Activated CD4-positive, alpha-beta memory T cell treated with anti-CD3 and anti-CD28 coated beads for 36 hours (primary cell): ENCODE measurements around the gene ENPP1. TPM values are rescaled to one million over a fixed set of nuclear protein-coding genes. Genes with fewer than 3 reads are reported as not detected.

Experiments
- CTCF ChIA-PET: fragments of 350-600 bp; sonication (Branson Sonifier 250); formaldehyde crosslinking; loops from one replicate; lab custom pipeline; 2021; ENCODE audit warnings: antibody characterized with exemption, inconsistent platforms; lab: Charles Lee
- POLR2A ChIA-PET: fragments of 350-600 bp; sonication (Branson Sonifier 250); formaldehyde crosslinking; loops from one replicate; lab custom pipeline; 2021; ENCODE audit warnings: antibody characterized with exemption; lab: Charles Lee
- DNase-seq: peaks from one replicate; pipeline ENCODE4 v3.0.0-alpha.2; 2020
- H3K27ac Mint-ChIP-seq: one replicate; pipeline ENCODE4 v1.8.0; 2021; ENCODE audit warnings: mixed read lengths
- H3K27me3 Mint-ChIP-seq: one replicate; pipeline ENCODE4 v1.8.0; 2021; ENCODE audit warnings: mixed read lengths
- H3K36me3 Mint-ChIP-seq: one replicate; pipeline ENCODE4 v1.8.0; 2021; ENCODE audit warnings: mixed read lengths
- H3K4me1 Mint-ChIP-seq: one replicate; pipeline ENCODE4 v1.8.0; 2021; ENCODE audit warnings: low read depth, mixed read lengths
- H3K4me3 Mint-ChIP-seq: one replicate; pipeline ENCODE4 v1.8.0; 2021; ENCODE audit warnings: mild to moderate bottlenecking, mixed read lengths
- H3K9me3 Mint-ChIP-seq: one replicate; pipeline ENCODE4 v1.8.0; 2021; ENCODE audit warnings: mixed read lengths
- intact Hi-C: fragments of 100-400 bp; cut with micrococcal nuclease; formaldehyde crosslinking; loops from one replicate; pipeline ENCODE4 v1.15.1; 2023
- total RNA-seq, 2 experiments: library from RNA; stranded (reverse); gene quantifications; one replicate each; pipeline ENCODE4 v1.2.3, GENCODE V29; 2021

Gene ENPP1
- total RNA-seq, 2 experiments from 2014 or later, result 1.1 to 1.4 TPM

DNA sequence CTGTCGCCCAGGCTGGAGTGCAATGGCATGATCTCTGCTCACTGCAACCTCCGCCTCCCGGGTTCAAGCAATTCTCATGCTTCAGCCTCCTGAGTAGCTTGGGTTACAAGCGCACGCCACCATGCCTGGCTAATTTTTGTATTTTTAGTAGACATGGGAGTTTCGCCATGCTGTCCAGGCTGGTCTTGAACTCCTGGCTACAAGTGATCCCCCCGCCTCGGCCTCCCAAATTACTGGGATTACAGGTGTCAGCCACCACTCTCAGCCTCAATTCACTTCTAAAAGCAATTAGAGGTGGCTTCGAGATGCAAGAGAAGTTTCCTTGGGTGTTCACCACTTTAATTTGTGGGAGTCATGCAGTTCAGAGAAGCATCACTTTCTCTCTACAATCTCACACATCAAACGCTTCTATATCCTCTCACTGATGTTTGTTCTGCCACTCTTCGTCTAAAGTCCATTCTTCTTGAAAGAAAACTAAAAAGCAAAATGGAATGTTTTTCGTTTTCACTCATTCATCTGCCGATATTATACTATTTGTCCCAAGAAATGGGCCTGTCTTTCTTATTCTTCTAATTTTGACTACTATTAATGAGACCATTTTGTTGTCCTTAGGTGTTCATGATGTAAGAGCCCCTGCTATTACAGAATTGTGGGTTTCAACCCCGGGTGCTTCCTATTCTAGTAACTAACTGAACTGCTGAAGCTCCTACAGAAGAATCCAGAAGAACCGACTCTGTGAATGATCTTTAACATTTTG, 38.3 kb upstream of the ENPP1 start:
- CTCF ChIA-PET, result no interaction called here
- intact Hi-C loops, result no loop called here

DNA sequence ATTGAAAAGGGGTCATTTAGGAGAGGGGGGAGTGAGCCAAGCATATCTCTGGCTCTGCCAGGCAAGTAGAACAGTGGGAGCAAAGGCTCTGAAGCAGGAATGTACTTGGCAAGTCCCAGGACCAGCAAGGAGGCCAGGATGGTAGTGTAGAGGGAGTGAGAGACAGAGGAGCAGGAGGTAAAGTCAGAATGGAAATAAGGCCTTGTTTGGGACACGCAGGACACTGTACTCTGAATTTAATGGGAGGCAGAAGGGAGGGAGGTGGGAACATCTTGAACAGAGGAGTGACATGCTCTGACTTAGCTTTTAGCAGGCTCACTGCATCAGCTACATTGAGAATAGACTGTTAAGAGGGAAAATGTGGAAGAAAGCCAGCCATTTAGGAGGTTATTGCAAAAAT, 37.0 kb upstream of the ENPP1 start:
- ChIA-PET POLR2A (no interaction called here), CTCF (no interaction called here)
- DNase-seq, result no peak
- Mint-ChIP-seq H3K27me3 (peaks cover 8% of the 10 kb centered on the region), H3K27ac (no peak overlapping the region), H3K4me3 (no peak overlapping the region), H3K36me3 (no peaks in the 10 kb centered on the region), H3K4me1 (no peaks in the 10 kb centered on the region), H3K9me3 (no peaks in the 10 kb centered on the region)
- intact Hi-C loops, result no loop called here

More for the DNA sequence above, 38.3 kb upstream of the ENPP1 start:
- H3K9me3 Mint-ChIP-seq, result no peaks in the 10 kb centered on the region
- no peak for DNase-seq
- POLR2A ChIA-PET, result no interaction called here
- no peaks in the 10 kb centered on the region for H3K36me3 Mint-ChIP-seq
- H3K4me3 Mint-ChIP-seq, result no peak overlapping the region
- H3K27me3 Mint-ChIP-seq, result peaks cover 10% of the 10 kb centered on the region
- H3K27ac Mint-ChIP-seq, result no peak overlapping the region
- no peaks in the 10 kb centered on the region for H3K4me1 Mint-ChIP-seq

DNA sequence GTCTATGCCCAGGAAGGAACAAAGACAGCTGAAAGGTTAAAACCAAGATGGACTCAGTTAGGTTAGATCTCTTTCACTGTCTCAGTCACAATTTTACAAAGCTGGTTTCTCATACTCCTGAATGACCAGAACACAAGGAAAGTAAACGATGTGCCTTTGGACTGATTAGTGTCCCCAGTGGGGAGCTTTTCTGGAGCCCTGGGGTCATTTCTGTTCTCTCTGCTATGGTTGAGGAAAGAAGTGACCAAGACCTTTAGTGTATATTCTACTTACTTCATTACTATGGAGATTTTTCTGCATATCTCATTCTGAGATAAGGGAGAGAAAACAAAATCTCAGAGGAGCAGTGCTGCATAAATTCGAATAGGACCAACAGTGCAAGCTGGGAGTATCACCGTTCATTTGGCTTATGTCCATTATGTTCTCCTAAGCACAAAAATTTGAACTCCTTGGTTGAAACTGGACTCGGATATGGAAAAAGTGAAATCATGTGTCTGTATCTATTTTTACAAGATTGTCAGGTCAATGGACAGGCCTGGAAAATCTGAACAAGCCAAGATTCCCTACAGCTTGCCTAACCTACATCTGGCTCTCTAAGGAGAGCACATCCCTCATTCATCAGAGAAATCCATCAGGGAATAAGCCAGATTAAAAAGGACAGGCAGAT, 34.4 kb upstream of the ENPP1 start:
- H3K27me3 Mint-ChIP-seq, result peaks cover 10% of the 10 kb centered on the region
- H3K36me3 Mint-ChIP-seq, result no peaks in the 10 kb centered on the region
- ChIA-PET POLR2A (interaction anchor here (1.2 kb wide), 1 partner anchor 10 kb away, joined by 3 read pairs; no protein-coding TSS in a partner anchor), CTCF (interaction anchor here (0.8 to 1.7 kb wide), 3 partner anchors 10 to 141 kb away, joined by 3 to 4 read pairs (median 4); no protein-coding TSS in a partner anchor)
- no peaks in the 10 kb centered on the region for H3K9me3 Mint-ChIP-seq
- H3K4me3 Mint-ChIP-seq, result no peak overlapping the region
- no peaks in the 10 kb centered on the region for H3K4me1 Mint-ChIP-seq
- no peak for DNase-seq
- no peak overlapping the region for H3K27ac Mint-ChIP-seq
- intact Hi-C loops, result no loop called here

DNA sequence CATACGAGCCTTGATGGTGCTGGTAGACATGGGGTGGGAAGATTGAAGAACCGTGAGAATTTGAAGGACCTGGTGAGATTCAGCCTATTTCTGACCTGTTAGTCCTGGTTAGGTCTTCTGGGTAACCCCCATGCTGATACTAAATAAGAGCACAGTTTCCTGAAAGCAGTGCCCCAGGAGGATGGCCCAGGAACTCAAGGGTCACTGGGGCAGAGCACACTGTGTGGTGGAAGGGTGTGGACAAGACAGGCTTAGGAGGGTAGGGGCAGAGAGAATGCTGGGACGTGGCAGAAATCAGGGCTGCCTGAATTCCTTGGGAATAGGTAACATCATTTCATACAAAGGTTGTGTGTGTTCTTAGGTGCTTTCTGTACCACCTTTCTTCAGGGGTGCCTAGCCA, 31.9 kb upstream of the ENPP1 start:
- no peak for DNase-seq
- intact Hi-C loops, result no loop called here
- no peaks in the 10 kb centered on the region for H3K9me3 Mint-ChIP-seq
- H3K36me3 Mint-ChIP-seq, result no peaks in the 10 kb centered on the region
- ChIA-PET CTCF (no interaction called here), POLR2A (no interaction called here)
- H3K4me3 Mint-ChIP-seq, result no peak overlapping the region
- peaks cover 6% of the 10 kb centered on the region for H3K27me3 Mint-ChIP-seq
- no peak overlapping the region for H3K27ac Mint-ChIP-seq
- no peaks in the 10 kb centered on the region for H3K4me1 Mint-ChIP-seq

DNA sequence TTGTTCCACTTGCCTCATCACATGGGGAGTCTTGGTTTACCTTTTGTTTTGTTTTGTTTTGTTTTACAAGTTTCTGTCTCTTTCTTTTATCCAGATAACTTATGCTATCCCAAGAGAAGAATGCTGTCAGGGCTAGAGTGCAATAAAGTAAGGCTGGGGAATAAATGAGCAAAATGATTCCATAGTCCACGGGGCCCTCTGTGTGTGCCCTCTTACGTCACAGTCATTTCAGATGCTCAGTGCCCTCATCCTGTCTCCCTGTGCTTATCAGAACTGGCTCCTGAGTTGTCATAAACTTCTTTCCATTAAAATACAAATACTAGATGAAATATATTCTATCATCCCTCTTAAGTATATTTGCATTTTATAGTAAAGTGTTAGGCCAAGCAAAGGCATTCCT, 30.8 kb upstream of the ENPP1 start:
- no peak overlapping the region for H3K4me3 Mint-ChIP-seq
- no peak overlapping the region for H3K27ac Mint-ChIP-seq
- H3K27me3 Mint-ChIP-seq, result peaks cover 6% of the 10 kb centered on the region
- no peaks in the 10 kb centered on the region for H3K9me3 Mint-ChIP-seq
- H3K4me1 Mint-ChIP-seq, result no peaks in the 10 kb centered on the region
- POLR2A ChIA-PET, result no interaction called here
- no peaks in the 10 kb centered on the region for H3K36me3 Mint-ChIP-seq
- CTCF ChIA-PET, result no interaction called here
- no peak for DNase-seq
- intact Hi-C loops, result no loop called here

DNA sequence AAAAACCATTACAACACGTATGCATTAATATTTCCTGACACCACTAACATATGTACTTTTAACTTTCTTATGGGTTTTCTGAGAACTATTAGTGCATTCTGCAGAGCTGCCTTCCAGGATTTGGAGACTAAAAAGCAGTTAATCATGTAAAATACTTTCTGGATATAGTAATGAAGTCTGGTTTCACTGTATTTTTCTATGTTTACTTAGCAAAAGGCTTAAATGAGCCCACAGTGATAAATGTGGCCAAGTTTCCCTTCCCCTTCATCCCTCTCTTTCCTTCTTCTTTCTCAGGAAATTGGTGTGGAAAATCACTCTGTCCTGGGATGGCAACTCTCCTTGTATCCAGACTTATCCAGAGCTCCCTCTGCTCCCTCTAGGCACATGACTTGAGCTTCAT, 29.7 kb upstream of the ENPP1 start:
- DNase-seq, result no peak
- H3K27ac Mint-ChIP-seq, result no peak overlapping the region
- H3K27me3 Mint-ChIP-seq, result peaks cover 6% of the 10 kb centered on the region
- H3K36me3 Mint-ChIP-seq, result no peaks in the 10 kb centered on the region
- H3K4me3 Mint-ChIP-seq, result no peak overlapping the region
- no peaks in the 10 kb centered on the region for H3K9me3 Mint-ChIP-seq
- intact Hi-C loops, result no loop called here
- CTCF ChIA-PET, result no interaction called here
- no peaks in the 10 kb centered on the region for H3K4me1 Mint-ChIP-seq
- POLR2A ChIA-PET, result no interaction called here

DNA sequence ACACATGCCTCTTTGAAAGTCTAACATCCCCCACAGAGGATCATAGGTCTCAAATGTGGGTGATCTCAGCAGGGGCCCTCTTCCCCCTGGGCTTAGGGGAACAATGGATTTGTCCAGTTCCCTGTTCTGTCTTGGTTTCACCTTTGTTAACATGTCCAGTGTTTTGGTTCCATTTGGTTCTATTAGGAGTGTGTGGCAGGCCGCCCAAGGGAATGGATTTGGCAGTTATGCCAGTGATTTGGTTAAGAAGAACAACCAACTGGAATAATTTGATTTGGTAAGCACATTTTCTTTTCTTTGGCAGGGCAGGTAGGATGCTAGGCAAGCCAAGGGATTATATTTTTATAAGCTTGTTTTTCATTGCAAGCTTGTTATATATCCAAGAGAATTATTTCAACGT, 28.5 kb upstream of the ENPP1 start:
- H3K36me3 Mint-ChIP-seq, result no peaks in the 10 kb centered on the region
- H3K4me1 Mint-ChIP-seq, result no peaks in the 10 kb centered on the region
- ChIA-PET CTCF (interaction anchor here (1.4 kb wide), 1 partner anchor 131 kb away, joined by 3 read pairs; no protein-coding TSS in a partner anchor), POLR2A (no interaction called here)
- no peak for DNase-seq
- no peak overlapping the region for H3K27ac Mint-ChIP-seq
- peaks cover 3% of the 10 kb centered on the region for H3K27me3 Mint-ChIP-seq
- H3K4me3 Mint-ChIP-seq, result no peak overlapping the region
- H3K9me3 Mint-ChIP-seq, result no peaks in the 10 kb centered on the region
- intact Hi-C loops, result no loop called here

DNA sequence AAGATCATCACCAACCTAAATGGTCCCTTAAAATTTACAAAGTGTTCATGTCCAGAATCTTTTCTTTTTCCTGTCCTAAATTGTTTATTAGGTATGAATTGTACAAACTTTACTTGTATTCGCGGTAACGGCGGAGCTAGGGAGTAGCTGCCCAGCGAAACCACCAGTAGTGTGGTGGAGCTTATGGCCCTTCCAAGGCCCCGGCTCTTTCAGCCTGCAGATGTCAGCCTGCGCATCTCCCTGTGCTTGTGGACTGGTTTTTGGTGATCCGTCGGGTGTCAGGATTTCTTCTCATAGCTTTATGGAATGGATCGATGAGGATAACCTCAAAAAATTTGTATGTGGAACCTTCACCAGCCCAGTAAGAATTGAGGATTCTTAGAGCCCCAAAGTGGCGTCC, 27.2 kb upstream of the ENPP1 start:
- H3K4me1 Mint-ChIP-seq, result no peaks in the 10 kb centered on the region
- H3K27ac Mint-ChIP-seq, result no peak overlapping the region
- intact Hi-C loops, result no loop called here
- CTCF ChIA-PET, result interaction anchor here (2.8 kb wide), 1 partner anchor 129 kb away, joined by 17 read pairs; no protein-coding TSS in a partner anchor
- no peak overlapping the region for H3K4me3 Mint-ChIP-seq
- DNase-seq, result no peak
- H3K9me3 Mint-ChIP-seq, result no peaks in the 10 kb centered on the region
- H3K36me3 Mint-ChIP-seq, result no peaks in the 10 kb centered on the region
- POLR2A ChIA-PET, result no interaction called here
- H3K27me3 Mint-ChIP-seq, result peaks cover 4% of the 10 kb centered on the region

DNA sequence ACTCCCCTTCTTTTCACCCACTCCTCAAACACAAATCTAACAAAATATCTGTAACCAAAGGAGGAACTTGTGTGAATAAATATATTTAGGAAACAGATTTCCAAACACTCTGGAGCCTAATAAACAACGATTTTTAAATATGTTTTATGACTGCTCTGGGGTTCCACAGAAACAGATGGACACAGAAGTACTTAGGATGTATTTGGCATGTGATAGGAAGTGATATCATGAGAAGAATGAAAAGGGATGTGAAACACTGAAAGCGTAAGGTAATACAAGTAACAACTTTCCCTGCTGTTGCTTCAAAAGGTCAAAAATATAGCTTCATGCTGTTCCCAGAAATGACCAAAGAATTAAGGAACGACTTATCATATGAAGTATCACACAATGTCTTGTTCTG, 26.1 kb upstream of the ENPP1 start:
- intact Hi-C loops, result no loop called here
- POLR2A ChIA-PET, result no interaction called here

DNA sequence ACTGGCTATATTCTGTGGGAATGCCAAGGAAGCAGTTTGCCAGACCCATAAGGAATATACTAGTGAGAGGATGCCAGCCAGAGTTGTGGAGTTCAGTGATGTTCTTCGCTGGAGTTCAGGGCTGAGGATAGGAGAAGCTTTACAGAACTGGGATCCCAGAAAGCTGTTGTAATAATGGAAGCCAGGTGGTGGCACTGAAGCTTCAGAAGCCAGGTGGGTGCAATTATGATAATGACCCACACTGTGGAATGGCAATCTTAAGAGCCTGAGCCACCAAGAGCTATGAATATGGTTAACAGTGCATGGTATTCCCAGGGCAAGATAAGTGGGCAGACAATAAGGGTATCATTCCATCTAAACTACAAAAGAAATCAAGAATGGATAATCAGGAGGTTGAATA, 25.1 kb upstream of the ENPP1 start:
- H3K27me3 Mint-ChIP-seq, result peaks cover 2% of the 10 kb centered on the region
- H3K4me1 Mint-ChIP-seq, result no peaks in the 10 kb centered on the region
- CTCF ChIA-PET, result interaction anchor here (0.5 to 2.8 kb wide), 3 partner anchors 8 to 127 kb away, joined by 3 to 17 read pairs (median 5); no protein-coding TSS in a partner anchor
- H3K4me3 Mint-ChIP-seq, result no peak overlapping the region
- peaks cover 2% of the 10 kb centered on the region for H3K9me3 Mint-ChIP-seq
- DNase-seq, result no peak
- intact Hi-C loops, result loop anchor here (1.0 kb wide), 1 partner anchor 128 kb away; no protein-coding TSS in a partner anchor
- H3K36me3 Mint-ChIP-seq, result no peaks in the 10 kb centered on the region
- H3K27ac Mint-ChIP-seq, result no peak overlapping the region
- POLR2A ChIA-PET, result no interaction called here

More for the DNA sequence above, 26.1 kb upstream of the ENPP1 start:
- CTCF ChIA-PET, result interaction anchor here (2.8 kb wide), 1 partner anchor 128 kb away, joined by 17 read pairs; no protein-coding TSS in a partner anchor
- no peak overlapping the region for H3K4me3 Mint-ChIP-seq
- peaks cover 4% of the 10 kb centered on the region for H3K27me3 Mint-ChIP-seq
- H3K4me1 Mint-ChIP-seq, result no peaks in the 10 kb centered on the region
- no peaks in the 10 kb centered on the region for H3K36me3 Mint-ChIP-seq
- DNase-seq, result no peak
- peaks cover 2% of the 10 kb centered on the region for H3K9me3 Mint-ChIP-seq
- no peak overlapping the region for H3K27ac Mint-ChIP-seq

DNA sequence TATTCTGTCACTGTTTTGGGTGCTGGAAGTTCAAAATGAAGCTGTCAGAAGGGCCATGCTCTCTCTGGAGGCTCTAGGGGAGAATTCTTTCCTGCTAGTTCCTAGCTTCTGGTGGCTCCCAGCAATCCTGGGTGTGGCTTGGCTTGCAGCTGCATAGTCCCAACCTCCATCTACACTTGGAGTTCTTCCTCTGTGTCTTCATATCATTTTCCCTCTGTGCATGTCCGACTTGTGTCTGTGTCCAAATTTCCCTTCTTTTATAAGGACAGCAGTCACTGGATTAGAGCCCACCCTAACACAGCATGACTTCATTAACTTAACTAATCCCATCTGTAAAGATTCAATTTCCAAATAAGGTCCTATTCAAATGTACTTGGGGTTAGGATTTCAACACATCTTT, 23.3 kb upstream of the ENPP1 start:
- ChIA-PET CTCF (no interaction called here), POLR2A (no interaction called here)
- Mint-ChIP-seq H3K36me3 (no peaks in the 10 kb centered on the region), H3K27me3 (peaks cover 2% of the 10 kb centered on the region), H3K4me3 (no peak overlapping the region), H3K27ac (no peak overlapping the region), H3K9me3 (peaks cover 2% of the 10 kb centered on the region), H3K4me1 (peaks cover 6% of the 10 kb centered on the region)
- no peak for DNase-seq
- intact Hi-C loops, result no loop called here

DNA sequence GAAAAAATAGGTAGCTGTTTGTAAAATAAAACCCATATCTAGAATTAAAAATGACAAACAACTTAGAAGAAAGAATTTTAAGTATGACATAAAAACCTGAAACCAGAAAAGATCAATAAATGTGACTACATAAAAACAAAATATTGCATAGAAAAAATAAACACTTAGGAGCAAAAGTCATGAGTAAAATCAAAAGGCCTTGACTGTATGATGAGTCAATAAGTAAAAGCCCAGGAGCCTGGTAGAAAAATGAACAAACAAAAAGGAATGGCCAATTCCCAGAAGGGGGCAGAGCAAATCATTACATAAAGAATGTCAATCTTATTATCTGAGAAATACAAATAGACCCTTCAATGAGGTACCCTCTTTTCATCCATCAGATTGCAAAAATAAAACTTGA, 20.7 kb upstream of the ENPP1 start:
- ChIA-PET POLR2A (no interaction called here), CTCF (interaction anchor here (1.0 kb wide), 1 partner anchor 123 kb away, joined by 4 read pairs; no protein-coding TSS in a partner anchor)
- Mint-ChIP-seq H3K4me1 (peaks cover 7% of the 10 kb centered on the region), H3K27me3 (peaks cover 2% of the 10 kb centered on the region), H3K27ac (no peak overlapping the region), H3K9me3 (peaks cover 2% of the 10 kb centered on the region), H3K36me3 (no peaks in the 10 kb centered on the region), H3K4me3 (no peak overlapping the region)
- no peak for DNase-seq
- intact Hi-C loops, result loop anchor here (5.0 kb wide), 1 partner anchor 100 kb away; no protein-coding TSS in a partner anchor
